ENCODE data around the gene SRRM2.

- TF ChIP-seq CTCF (conservative IDR thresholded peaks at IDR 0.05; ENCODE audit: low read length) (no peak), EZH2phosphoT487 (IDR thresholded peaks at IDR 0.05; ENCODE audit: borderline replicate concordance) (no peak)
These were observed 14.5 kb upstream of the SRRM2 start for GRCh38 chr16:2737895-2738418.
